H1 (cell line): ENCODE data around the gene FRRS1. TPM values are rescaled to one million over a fixed set of nuclear protein-coding genes. Genes with fewer than 3 reads are reported as not detected.
A peak's percentile ranks its signal among the peaks of the same experiment; 100 is the strongest.

Experiments used
- CTCF ChIA-PET: fragments of 300-600 bp; sonication (Branson Sonifier 250); formaldehyde crosslinking; loops from one replicate; lab custom pipeline; 2021; ENCODE audit not compliant: partially characterized antibody; lab: Charles Lee
- POLR2A ChIA-PET: fragments of 300-600 bp; sonication (Branson Sonifier 250); formaldehyde crosslinking; loops from one replicate; lab custom pipeline; 2021; ENCODE audit warnings: inconsistent platforms; ENCODE audit not compliant: partially characterized antibody; lab: Charles Lee
- DNase-seq, 2 experiments: peaks; one replicate each; pipeline versions ENCODE4 v3.0.0 to v3.0.0-alpha.2; 2010 to 2022; ENCODE audit warnings: low spot score in 2 of 2, low read depth in 1 of 2, mixed read lengths in 1 of 2
- FAIRE-seq: peaks from 2 replicates; lab custom pipeline; 2011; peaks lifted over from hg19 to GRCh38; lab: Jason Lieb, UNC
- H2AFZ ChIP-seq: 2 replicates; pipeline ENCODE4 v1.8.1; 2012; ENCODE audit warnings: low read length, inconsistent platforms
- H2AK5ac ChIP-seq: 2 replicates; pipeline ENCODE4 v1.6.1; 2013; ENCODE audit warnings: low read depth, low read length
- H2BK120ac ChIP-seq: replicated peaks from 2 replicates; pipeline ENCODE3; 2013; ENCODE audit warnings: low read depth, low read length, inconsistent platforms
- H2BK12ac ChIP-seq: 2 replicates; pipeline ENCODE4 v1.6.1; 2013; ENCODE audit warnings: low read depth, low read length
- H2BK15ac ChIP-seq: 2 replicates; pipeline ENCODE4 v1.6.1; 2013; ENCODE audit warnings: low read length
- H2BK20ac ChIP-seq: 2 replicates; pipeline ENCODE4 v1.6.1; 2013; ENCODE audit warnings: low read length
- H2BK5ac ChIP-seq: 2 replicates; pipeline ENCODE4 v1.6.1; 2013; ENCODE audit warnings: low read depth, low read length
- H3K14ac ChIP-seq: 2 replicates; pipeline ENCODE4 v1.6.1; 2013; ENCODE audit warnings: inconsistent platforms; ENCODE audit not compliant: insufficient read length
- H3K18ac ChIP-seq: 2 replicates; pipeline ENCODE4 v1.6.1; 2013; ENCODE audit warnings: low read length; ENCODE audit errors: extremely low read depth
- H3K23ac ChIP-seq: 2 replicates; pipeline ENCODE4 v1.6.1; 2013; ENCODE audit warnings: inconsistent platforms; ENCODE audit not compliant: insufficient read length
- H3K23me2 ChIP-seq: 2 replicates; pipeline ENCODE4 v1.6.1; 2013; ENCODE audit warnings: low read depth, low read length
- H3K27ac ChIP-seq: 2 replicates; pipeline ENCODE4 v1.6.1; 2011; ENCODE audit warnings: low read depth, low read length, inconsistent platforms
- H3K27me3 ChIP-seq, 4 experiments: replicated peaks in 1 of 4; 1 replicate in 1 of 4; 2 replicates in 3 of 4; pipeline versions ENCODE4 v1.6.1 to v1.8.1; 2011 to 2013; ENCODE audit warnings: low read length in 3 of 4, mild to moderate bottlenecking in 3 of 4, inconsistent platforms in 2 of 4, mixed read lengths in 2 of 4, moderate library complexity in 1 of 4; ENCODE audit not compliant: control insufficient read depth in 3 of 4, insufficient read depth in 3 of 4; ENCODE audit errors: extremely low read depth in 1 of 4
- H3K36me3 ChIP-seq, 4 experiments: 2 replicates each; pipeline versions ENCODE4 v1.6.1 to v1.8.1; 2011 to 2013; ENCODE audit warnings: mild to moderate bottlenecking in 4 of 4, low read length in 3 of 4, moderate library complexity in 2 of 4, control low read depth in 1 of 4, inconsistent platforms in 1 of 4; ENCODE audit not compliant: insufficient read depth in 4 of 4, control insufficient read depth in 2 of 4
- H3K4ac ChIP-seq: replicated peaks from 2 replicates; pipeline ENCODE3; 2013; ENCODE audit warnings: low read length, low read depth, mixed read lengths, inconsistent platforms; ENCODE audit not compliant: insufficient read length
- H3K4me1 ChIP-seq, 4 experiments: replicated peaks in 1 of 4; 1 replicate in 1 of 4; 2 replicates in 3 of 4; pipeline versions ENCODE4 v1.6.1 to v1.8.1; 2011 to 2013; ENCODE audit warnings: low read length in 3 of 4, inconsistent platforms in 2 of 4, mixed read lengths in 1 of 4; ENCODE audit not compliant: insufficient read depth in 4 of 4, control insufficient read depth in 3 of 4
- H3K4me2 ChIP-seq, 2 experiments: 2 replicates each; pipeline versions ENCODE4 v1.6.1 to v1.8.1; 2011 to 2013; ENCODE audit warnings: low read depth in 2 of 2, low read length in 2 of 2, control low read depth in 1 of 2, inconsistent platforms in 1 of 2, mild to moderate bottlenecking in 1 of 2; ENCODE audit not compliant: insufficient read depth in 1 of 2
- H3K4me3 ChIP-seq, 4 experiments: fragments of 200-600, 300-600 bp in 1 of 4; sonication (generic), shearing (Covaris generic), sonication (Bioruptor Twin) in 1 of 4; 2 replicates each; pipeline versions ENCODE4 v1.5.1 to v1.8.1; 2011 to 2016; ENCODE audit warnings: low read length in 4 of 4, low read depth in 3 of 4, control low read depth in 2 of 4, inconsistent platforms in 2 of 4, mild to moderate bottlenecking in 2 of 4, mixed read lengths in 1 of 4, moderate library complexity in 1 of 4; ENCODE audit not compliant: insufficient read depth in 2 of 4; ENCODE audit errors: extremely low read depth in 1 of 4
- H3K56ac ChIP-seq: replicated peaks from 2 replicates; pipeline ENCODE3; 2013; ENCODE audit warnings: low read depth, mild to moderate bottlenecking, mixed read lengths, low read length, inconsistent platforms; ENCODE audit not compliant: insufficient read length
- H3K79me1 ChIP-seq: 2 replicates; pipeline ENCODE4 v1.6.1; 2013; ENCODE audit warnings: low read depth, low read length, control low read depth
- H3K79me2 ChIP-seq, 2 experiments: 2 replicates each; pipeline versions ENCODE4 v1.6.1 to v1.8.1; 2012 to 2013; ENCODE audit warnings: low read length in 2 of 2, mild to moderate bottlenecking in 2 of 2, inconsistent platforms in 1 of 2; ENCODE audit not compliant: insufficient read depth in 2 of 2, control insufficient read depth in 1 of 2
- H3K9ac ChIP-seq, 4 experiments: replicated peaks in 1 of 4; 1 replicate in 1 of 4; 2 replicates in 3 of 4; pipeline versions ENCODE4 v1.6.1 to v1.8.1; 2011 to 2013; ENCODE audit warnings: low read depth in 3 of 4, low read length in 3 of 4, control low read depth in 2 of 4, mild to moderate bottlenecking in 2 of 4, moderate library complexity in 2 of 4, inconsistent platforms in 1 of 4; ENCODE audit errors: extremely low read depth in 1 of 4
- H3K9me3 ChIP-seq, 2 experiments: 2 replicates each; pipeline versions ENCODE4 v1.6.1 to v1.8.1; 2012 to 2013; ENCODE audit warnings: mild to moderate bottlenecking in 2 of 2, moderate library complexity in 2 of 2, control low read depth in 1 of 2, inconsistent platforms in 1 of 2, low read depth in 1 of 2, low read length in 1 of 2, mixed read lengths in 1 of 2; ENCODE audit not compliant: insufficient read depth in 2 of 2
- H4K20me1 ChIP-seq, 2 experiments: replicated peaks in 1 of 2; 2 replicates each; pipeline versions ENCODE3 to v1.8.1; 2011 to 2013; ENCODE audit warnings: inconsistent platforms in 2 of 2, low read length in 2 of 2, mild to moderate bottlenecking in 1 of 2; ENCODE audit not compliant: insufficient read depth in 2 of 2, control insufficient read depth in 1 of 2
- H4K5ac ChIP-seq: 2 replicates; pipeline ENCODE4 v1.6.1; 2013; ENCODE audit warnings: low read length, low read depth, mixed read lengths, inconsistent platforms; ENCODE audit not compliant: insufficient read length
- H4K8ac ChIP-seq: 2 replicates; pipeline ENCODE4 v1.8.0; 2013; ENCODE audit warnings: mild to moderate bottlenecking, moderate library complexity, low read length, inconsistent platforms; ENCODE audit not compliant: insufficient read depth; ENCODE audit errors: extremely low read depth
- H4K91ac ChIP-seq: replicated peaks from 2 replicates; pipeline ENCODE3; 2013; ENCODE audit warnings: low read length, mixed read lengths, inconsistent platforms; ENCODE audit not compliant: insufficient read length
- ASH2L ChIP-seq: fragments of 200-600, 300-600 bp; sonication (generic); IDR thresholded peaks from one replicate; pipeline ENCODE4 v1.7.1; 2017; ENCODE audit warnings: low read length
- CBX5 ChIP-seq: fragments of 300-800, 300-1000 bp; sonication (generic); IDR thresholded peaks from 2 replicates; pipeline ENCODE4 v1.7.1; 2016; ENCODE audit warnings: antibody characterized with exemption, low read length, low read depth
- CBX8 ChIP-seq: fragments of 300-800, 300-1000 bp; sonication (generic); IDR thresholded peaks from 2 replicates; pipeline ENCODE4 v1.7.1; 2016; ENCODE audit warnings: low read depth, low read length, borderline replicate concordance
- CHD1 ChIP-seq: IDR thresholded peaks from 2 replicates; pipeline ENCODE4 v1.6.1; 2012; ENCODE audit warnings: low read depth, low read length, improper control_type of control experiment
- FOSL1 ChIP-seq: IDR thresholded peaks from 2 replicates; pipeline ENCODE4 v1.6.1; 2011; ENCODE audit warnings: mild to moderate bottlenecking, low read depth, low read length, moderate library complexity; ENCODE audit not compliant: insufficient read depth
- JUND ChIP-seq: IDR thresholded peaks from 2 replicates; pipeline ENCODE4 v1.6.1; 2011; ENCODE audit warnings: mild to moderate bottlenecking, improper control_type of control experiment, low read length
- KDM1A ChIP-seq: fragments of 200-600, 300-600 bp; sonication (generic); IDR thresholded peaks from 2 replicates; pipeline ENCODE4 v1.7.1; 2016; ENCODE audit warnings: mild to moderate bottlenecking, low read length, borderline replicate concordance
- NRF1 ChIP-seq: IDR thresholded peaks from 2 replicates; pipeline ENCODE4 v1.6.1; 2011; ENCODE audit warnings: mild to moderate bottlenecking, low read depth, low read length, improper control_type of control experiment
- POLR2A ChIP-seq, 2 experiments: IDR thresholded peaks; 1 replicate in 1 of 2; 2 replicates in 1 of 2; pipeline ENCODE4 v1.6.1; 2011; ENCODE audit warnings: low read depth in 2 of 2, low read length in 2 of 2, mild to moderate bottlenecking in 2 of 2; ENCODE audit errors: control extremely low read depth in 1 of 2
- SRF ChIP-seq: IDR thresholded peaks from 2 replicates; pipeline ENCODE4 v1.6.1; 2011; ENCODE audit warnings: mild to moderate bottlenecking, low read depth, low read length, moderate library complexity
- TAF7 ChIP-seq: optimal IDR thresholded peaks from 2 replicates; pipeline ENCODE3; 2011; ENCODE audit warnings: low read depth, mild to moderate bottlenecking, inconsistent platforms, low read length, moderate library complexity, borderline replicate concordance
- ZNF274 ChIP-seq: IDR thresholded peaks from 2 replicates; pipeline ENCODE4 v1.7.0; 2012; ENCODE audit warnings: low read length, borderline replicate concordance; ENCODE audit errors: extremely low read depth
- WGBS, 2 experiments: shearing (Covaris generic) in 1 of 2; methylation state at CpG; one replicate each; pipeline versions ENCODE4 v1.1.6 to v1.1.7; 2013 to 2015; ENCODE audit warnings: low lambda C conversion rate in 2 of 2, mixed read lengths in 2 of 2, inconsistent platforms in 1 of 2, low coverage in 1 of 2, missing lambda C conversion rate in 1 of 2; ENCODE audit not compliant: insufficient replicate concordance in 2 of 2, insufficient coverage in 1 of 2, insufficient read length in 1 of 2; ENCODE audit errors: extremely low coverage in 1 of 2, missing lambda C conversion rate in 1 of 2; 5-methylcytosine and 5-hydroxymethylcytosine counted together
- polyA plus RNA-seq, 7 experiments: library from polyadenylated mRNA; depleted of rRNA in 3 of 7; stranded (reverse) in 5 of 7; unstranded in 2 of 7; fragments of >200 nt in 5 of 7; fragments of 200-250 nt in 2 of 7; gene quantifications; 1 replicate in 5 of 7; 2 replicates in 1 of 7; 4 replicates in 1 of 7; pipeline versions ENCODE4 v1.2.1 to v1.2.3, GENCODE V29; 2011 to 2013; ENCODE audit warnings: missing spikeins in 2 of 7, mixed read lengths in 2 of 7
- total RNA-seq: library from RNA; stranded (reverse); fragmentation: NEBNext Ultra II Directional; extraction: Animal tissue kit (Norgen Biotek cat#: 25700); gene quantifications from 2 replicates; pipeline ENCODE4 v1.2.1, GENCODE V29; 2021

Gene FRRS1
- total and polyA plus RNA-seq, 2 of the 8 experiments (the other 6 are each of a cell fraction or from before 2014, with no cell fraction given), result 3.5 to 6.5 TPM

GRCh38 chr1:99777752-99778151 is 11.3 kb upstream of the FRRS1 start:
- Histone ChIP-seq H3K36me3 (no peaks in the 10 kb centered on the region), H3K14ac (no peak overlapping the region), H3K23me2 (no peaks in the 10 kb centered on the region; the same call in 1 of the 2 replicates), H2AFZ (peak overlapping the region; percentile 84; the same call in 1 of the 2 replicates), H3K79me1 (no peaks in the 10 kb centered on the region), H3K27ac (no peak overlapping the region), H2BK120ac (no peak overlapping the region), H4K91ac (no peak overlapping the region)
- DNase-seq (no peak), FAIRE-seq (no peak)
- TF ChIP-seq CBX8 (no peak), TAF7 (no peak), KDM1A (no peak), CBX5 (no peak), ASH2L (no peak), JUND (no peak), NRF1 (no peak), SRF (no peak), POLR2A (IDR thresholded peaks at IDR 0.05; ENCODE audit: control extremely low read depth in 1 of 2, low read depth in 2 of 2, low read length in 2 of 2) (no peak), CHD1 (no peak), ZNF274 (no peak), FOSL1 (no peak)
- TF ChIP-seq, all 59 proteins: peak for 0
- no peak overlapping the region for H3K56ac ChIP-seq
- no peaks in the 10 kb centered on the region for H3K79me2 ChIP-seq
- no peaks in the 10 kb centered on the region for H4K20me1 ChIP-seq
- no peak overlapping the region for H3K4ac ChIP-seq
- no peak overlapping the region for H4K5ac ChIP-seq
- H3K27me3 ChIP-seq, result no peaks in the 10 kb centered on the region
- H2AK5ac ChIP-seq, result no peak overlapping the region
- H3K4me3 ChIP-seq, result no peak overlapping the region
- H2BK15ac ChIP-seq, result no peak overlapping the region
- CTCF ChIA-PET, result interaction anchor here (0.9 to 1.1 kb wide), 3 partner anchors 9 to 761 kb away, joined by 3 to 4 read pairs (median 3); partner anchors contain the start of gene GPR88
- H3K9me3 ChIP-seq, result no peaks in the 10 kb centered on the region
- no peak overlapping the region for H2BK5ac ChIP-seq
- H2BK20ac ChIP-seq, result no peak overlapping the region
- H4K8ac ChIP-seq, result no peak overlapping the region
- no peak overlapping the region for H3K23ac ChIP-seq
- no peak overlapping the region for H3K4me2 ChIP-seq
- no peaks in the 10 kb centered on the region for H3K4me1 ChIP-seq
- POLR2A ChIA-PET, result no interaction called here
- H3K9ac ChIP-seq, result no peak overlapping the region
- 89% methylated on average over 3 of the region's 3 CpGs; no CpG with 5 or more reads in 1 of the 2 experiments for WGBS, 2 experiments
- no peak overlapping the region for H3K18ac ChIP-seq
- no peak overlapping the region for H2BK12ac ChIP-seq
